AG10803 (cell line): ENCODE measurements around the gene RASL10B.

Source experiments
- DNase-seq: peaks from one replicate; pipeline ENCODE4 v3.0.0; 2010; ENCODE audit warnings: low read depth
- H3K4me3 ChIP-seq: 2 replicates; pipeline ENCODE4 v1.5.1; 2011; ENCODE audit warnings: mild to moderate bottlenecking, low read length, control low read depth
- TF ChIP-seq, protein P1 (sequence below): conservative IDR thresholded peaks from 2 replicates; pipeline ENCODE4 v1.5.1; 2011; ENCODE audit warnings: mild to moderate bottlenecking, low read length, control low read depth, inconsistent platforms

Gene RASL10B

GRCh38 chr17:35734396-35734795, 3.0 kb downstream of the RASL10B start:
- DNase-seq, result no peak
- TF ChIP-seq, protein P1, sequence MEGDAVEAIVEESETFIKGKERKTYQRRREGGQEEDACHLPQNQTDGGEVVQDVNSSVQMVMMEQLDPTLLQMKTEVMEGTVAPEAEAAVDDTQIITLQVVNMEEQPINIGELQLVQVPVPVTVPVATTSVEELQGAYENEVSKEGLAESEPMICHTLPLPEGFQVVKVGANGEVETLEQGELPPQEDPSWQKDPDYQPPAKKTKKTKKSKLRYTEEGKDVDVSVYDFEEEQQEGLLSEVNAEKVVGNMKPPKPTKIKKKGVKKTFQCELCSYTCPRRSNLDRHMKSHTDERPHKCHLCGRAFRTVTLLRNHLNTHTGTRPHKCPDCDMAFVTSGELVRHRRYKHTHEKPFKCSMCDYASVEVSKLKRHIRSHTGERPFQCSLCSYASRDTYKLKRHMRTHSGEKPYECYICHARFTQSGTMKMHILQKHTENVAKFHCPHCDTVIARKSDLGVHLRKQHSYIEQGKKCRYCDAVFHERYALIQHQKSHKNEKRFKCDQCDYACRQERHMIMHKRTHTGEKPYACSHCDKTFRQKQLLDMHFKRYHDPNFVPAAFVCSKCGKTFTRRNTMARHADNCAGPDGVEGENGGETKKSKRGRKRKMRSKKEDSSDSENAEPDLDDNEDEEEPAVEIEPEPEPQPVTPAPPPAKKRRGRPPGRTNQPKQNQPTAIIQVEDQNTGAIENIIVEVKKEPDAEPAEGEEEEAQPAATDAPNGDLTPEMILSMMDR, result no peak
- H3K4me3 ChIP-seq, result no peak overlapping the region

DNA sequence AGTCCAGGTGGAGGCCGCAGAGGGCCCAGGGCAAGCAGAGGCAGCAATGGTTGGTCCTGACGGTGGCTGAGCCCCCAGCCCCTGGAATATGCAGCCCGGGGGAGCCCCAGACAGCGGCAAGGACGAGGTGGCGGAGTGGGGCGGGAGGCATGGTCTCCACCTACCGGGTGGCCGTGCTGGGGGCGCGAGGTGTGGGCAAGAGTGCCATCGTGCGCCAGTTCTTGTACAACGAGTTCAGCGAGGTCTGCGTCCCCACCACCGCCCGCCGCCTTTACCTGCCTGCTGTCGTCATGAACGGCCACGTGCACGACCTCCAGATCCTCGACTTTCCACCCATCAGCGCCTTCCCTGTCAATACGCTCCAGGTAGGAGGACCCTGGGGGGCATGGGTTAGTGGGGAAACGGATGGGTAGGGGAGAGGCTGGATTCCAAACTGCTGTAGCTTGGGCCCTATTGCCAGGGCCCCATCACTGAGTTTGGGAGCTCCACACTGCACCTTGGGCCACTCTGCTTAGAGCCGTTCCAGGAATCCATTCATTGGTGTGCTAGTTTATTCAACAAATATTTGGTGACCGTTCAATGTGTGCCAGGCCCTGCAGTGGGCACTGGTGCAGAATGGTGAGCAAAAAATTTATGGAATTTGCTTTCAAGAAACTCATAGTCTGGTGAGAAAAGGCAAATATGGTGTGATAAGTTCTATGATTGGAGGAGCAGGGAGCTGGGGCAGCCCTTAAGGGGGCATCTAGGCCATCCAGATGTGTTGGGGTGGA, 3.8 kb downstream of the RASL10B start:
- no peak overlapping the region for H3K4me3 ChIP-seq
- TF ChIP-seq, protein P1, result no peak
- DNase-seq, result no peak

DNA sequence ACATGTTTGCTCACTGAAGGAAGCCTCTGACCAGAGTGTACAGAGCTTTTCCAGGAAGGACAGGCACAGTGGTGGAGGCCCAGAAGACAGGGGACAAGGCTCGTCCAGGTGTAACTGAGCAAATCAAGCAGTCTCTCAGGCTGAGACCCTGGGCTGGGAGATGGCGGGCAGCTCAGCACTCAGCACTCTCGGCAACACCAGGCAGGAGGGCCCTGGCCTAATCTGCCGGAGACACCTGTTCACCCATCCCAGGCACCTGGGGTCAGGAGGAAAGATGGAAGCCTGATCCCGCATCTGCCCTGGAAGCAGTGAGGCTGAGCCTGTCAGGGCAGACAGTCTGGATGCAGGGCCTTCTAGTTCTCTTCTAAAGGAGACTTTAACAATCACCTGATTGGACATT, 4.8 kb downstream of the RASL10B start:
- TF ChIP-seq, protein P1, result no peak

DNA sequence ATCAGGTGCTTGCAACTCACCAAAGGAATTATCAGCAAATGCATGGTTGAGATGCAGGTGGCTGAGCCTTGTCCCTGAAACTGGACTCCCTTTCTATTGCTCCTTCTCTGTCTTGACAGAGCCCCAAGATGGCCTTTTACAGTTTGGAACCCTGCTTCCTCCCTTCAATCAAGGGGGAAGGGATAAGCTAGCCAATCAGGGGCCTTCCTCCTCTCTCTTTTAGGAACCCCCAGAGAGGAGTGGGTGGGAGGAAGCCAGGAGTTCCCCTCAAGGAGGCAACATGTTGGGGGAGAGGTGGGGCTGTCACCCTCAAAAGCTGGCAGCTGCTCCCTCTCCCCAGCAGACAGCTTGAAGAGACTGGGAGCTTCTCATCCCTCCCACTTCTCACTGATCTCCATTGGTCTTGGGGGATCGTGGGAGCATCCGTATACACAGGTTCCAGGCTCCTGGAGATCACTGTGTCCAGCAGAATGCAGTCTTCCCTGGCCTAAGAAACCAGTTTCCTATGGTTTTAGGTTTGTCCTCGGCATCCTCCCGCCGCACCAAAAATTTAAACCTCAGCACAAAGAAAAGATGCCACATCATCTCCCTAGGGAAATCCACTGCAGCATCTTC, 7.2 kb downstream of the RASL10B start:
- no peak for DNase-seq
- H3K4me3 ChIP-seq, result no peak overlapping the region
- TF ChIP-seq, protein P1, result no peak

More for the DNA sequence above, 4.8 kb downstream of the RASL10B start:
- DNase-seq, result no peak
- H3K4me3 ChIP-seq, result no peak overlapping the region

DNA sequence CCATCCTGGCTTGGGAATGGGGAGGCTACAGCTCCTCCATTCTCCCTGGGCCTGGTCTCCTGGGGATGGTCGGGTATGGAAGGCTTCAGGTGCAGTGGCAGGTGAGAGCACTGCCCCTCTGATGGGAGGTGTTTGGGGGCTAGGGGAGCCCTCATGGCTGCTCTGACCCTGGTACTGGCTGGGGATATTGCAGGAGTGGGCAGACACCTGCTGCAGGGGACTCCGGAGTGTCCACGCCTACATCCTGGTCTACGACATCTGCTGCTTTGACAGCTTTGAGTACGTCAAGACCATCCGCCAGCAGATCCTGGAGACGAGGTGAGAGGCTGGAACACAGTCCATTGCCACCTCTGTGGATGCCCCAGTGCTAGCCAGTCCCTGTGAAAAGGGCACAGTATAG, 8.8 kb downstream of the RASL10B start:
- no peak for DNase-seq
- TF ChIP-seq, protein P1, result no peak

DNA sequence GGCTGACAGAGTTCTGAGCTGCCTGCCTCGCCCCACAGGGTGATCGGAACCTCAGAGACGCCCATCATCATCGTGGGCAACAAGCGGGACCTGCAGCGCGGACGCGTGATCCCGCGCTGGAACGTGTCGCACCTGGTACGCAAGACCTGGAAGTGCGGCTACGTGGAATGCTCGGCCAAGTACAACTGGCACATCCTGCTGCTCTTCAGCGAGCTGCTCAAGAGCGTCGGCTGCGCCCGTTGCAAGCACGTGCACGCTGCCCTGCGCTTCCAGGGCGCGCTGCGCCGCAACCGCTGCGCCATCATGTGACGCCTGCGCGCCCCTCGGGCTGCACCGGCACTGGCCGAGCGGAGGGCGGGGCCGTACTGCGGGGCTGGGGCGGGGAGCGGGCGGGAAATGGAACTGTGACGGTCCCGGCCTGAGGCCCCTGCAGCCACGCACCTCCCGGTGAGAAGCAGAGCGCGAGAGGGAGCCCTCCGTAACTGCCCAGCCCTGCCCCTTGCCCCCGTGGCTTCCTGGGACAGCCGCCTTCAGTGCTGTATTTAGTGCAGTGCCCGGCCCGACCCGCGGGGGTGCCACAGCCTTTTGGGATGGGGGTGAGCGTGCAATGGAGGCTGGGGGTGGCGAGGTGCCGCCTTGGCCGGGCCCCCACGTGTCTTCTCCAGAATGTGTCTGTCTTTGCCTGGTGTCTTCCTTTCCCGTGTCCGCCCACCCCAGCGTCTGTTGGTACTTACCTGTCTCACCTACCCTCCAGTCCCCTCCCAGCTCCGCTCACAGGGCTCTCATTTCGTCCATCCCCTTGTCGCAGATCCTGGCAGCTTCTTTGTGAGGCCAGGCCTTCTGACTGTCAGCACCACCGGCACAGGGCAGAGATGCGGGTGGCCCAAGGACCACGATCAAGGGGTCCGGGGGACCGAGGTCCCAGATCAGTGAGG, 9.8 kb downstream of the RASL10B start:
- DNase-seq, result no peak
- TF ChIP-seq, protein P1, result no peak
- H3K4me3 ChIP-seq, result no peak overlapping the region

More for the DNA sequence above, 8.8 kb downstream of the RASL10B start:
- no peak overlapping the region for H3K4me3 ChIP-seq
